OCI-LY7 (cell line): Measurements from ENCODE around the gene CTNNA2. TPM values are rescaled to one million over a fixed set of nuclear protein-coding genes. Genes with fewer than 3 reads are reported as not detected.

ENCODE experiments used
- BruUV-seq: library from RNA; stranded (reverse); fragments of 400-500 nt; replicated peaks from 2 replicates; lab custom pipeline; 2021; lab: Mats Ljungman, UMichigan
- CTCF ChIA-PET: fragments of 300-600 bp; sonication (Branson Sonifier 250); formaldehyde crosslinking; loops from one replicate; lab custom pipeline; 2022; ENCODE audit warnings: antibody characterized with exemption; ENCODE audit not compliant: unreplicated experiment; lab: Charles Lee
- POLR2A ChIA-PET: fragments of 300-600 bp; sonication (Branson Sonifier 250); formaldehyde crosslinking; loops from one replicate; lab custom pipeline; 2022; ENCODE audit warnings: antibody characterized with exemption; lab: Charles Lee
- DNase-seq: peaks from one replicate; pipeline ENCODE4 v3.0.0-alpha.2; 2015; ENCODE audit warnings: low spot score
- H2AFZ ChIP-seq: fragments of 200-600 bp; sonication (generic), shearing (Covaris generic); 2 replicates; pipeline ENCODE4 v1.6.1; 2014; ENCODE audit warnings: mild to moderate bottlenecking, antibody characterized with exemption, low read length, moderate library complexity
- H3K27ac ChIP-seq: fragments of 200-600 bp; sonication (generic); 2 replicates; pipeline ENCODE4 v1.5.1; 2014; ENCODE audit warnings: mixed run types, low read depth, mild to moderate bottlenecking, moderate library complexity, low read length, inconsistent platforms; ENCODE audit not compliant: poor library complexity, severe bottlenecking
- H3K36me3 ChIP-seq: fragments of 200-600 bp; sonication (generic); 2 replicates; pipeline ENCODE4 v1.6.1; 2014; ENCODE audit warnings: mild to moderate bottlenecking, antibody characterized with exemption, low read length, moderate library complexity, mixed read lengths; ENCODE audit not compliant: insufficient read depth
- H3K4me1 ChIP-seq: fragments of 200-600 bp; sonication (generic); 2 replicates; pipeline ENCODE4 v1.5.1; 2014; ENCODE audit warnings: mild to moderate bottlenecking, low read length; ENCODE audit not compliant: insufficient read depth, poor library complexity, severe bottlenecking
- H3K4me2 ChIP-seq: fragments of 200-600 bp; sonication (generic); 2 replicates; pipeline ENCODE4 v1.6.1; 2014; ENCODE audit warnings: mild to moderate bottlenecking, low read length
- H3K4me3 ChIP-seq: fragments of 200-600 bp; sonication (generic); 2 replicates; pipeline ENCODE4 v1.5.1; 2014; ENCODE audit warnings: mild to moderate bottlenecking, low read depth, low read length; ENCODE audit not compliant: poor library complexity, severe bottlenecking
- H3K79me2 ChIP-seq: fragments of 200-600 bp; sonication (generic); 2 replicates; pipeline ENCODE4 v1.6.1; 2016; ENCODE audit warnings: low read depth, mild to moderate bottlenecking, low read length, moderate library complexity, mixed read lengths; ENCODE audit not compliant: insufficient read depth
- H3K9me2 ChIP-seq: fragments of 200-600 bp; sonication (generic); 2 replicates; pipeline ENCODE4 v1.6.1; 2016; ENCODE audit warnings: mild to moderate bottlenecking, low read length, mixed read lengths; ENCODE audit not compliant: insufficient read depth
- H3K9me3 ChIP-seq: fragments of 200-600 bp; sonication (generic); 2 replicates; pipeline ENCODE4 v1.6.1; 2014; ENCODE audit warnings: mild to moderate bottlenecking, mixed run types, low read length, mixed read lengths
- H4K20me1 ChIP-seq: fragments of 200-600 bp; sonication (generic); 2 replicates; pipeline ENCODE4 v1.6.1; 2014; ENCODE audit warnings: mild to moderate bottlenecking, antibody characterized with exemption, low read length, moderate library complexity, mixed read lengths; ENCODE audit not compliant: insufficient read depth
- EZH2phosphoT487 ChIP-seq: fragments of 200-600 bp; sonication (generic); IDR thresholded peaks from 2 replicates; pipeline ENCODE4 v1.6.1; 2018; ENCODE audit warnings: low read depth, borderline replicate concordance, mild to moderate bottlenecking, mixed run types, antibody characterized with exemption, low read length, moderate library complexity, mixed read lengths
- intact Hi-C: fragments of 100-400 bp; cut with micrococcal nuclease; formaldehyde crosslinking; loops from one replicate; pipeline ENCODE4 v1.10.0; 2022; ENCODE audit not compliant: unreplicated experiment
- total RNA-seq, 2 experiments: library from RNA; depleted of rRNA in 1 of 2; stranded (reverse); fragments of >200 nt in 1 of 2; shearing (Covaris generic) in 1 of 2; gene quantifications; 2 replicates each; pipeline ENCODE4 v1.2.3, GENCODE V29; 2014 to 2022
- TF ChIP-seq, protein P1 (sequence below): fragments of 200-600 bp; sonication (generic); conservative IDR thresholded peaks from 2 replicates; pipeline ENCODE4 v1.5.1; 2014; ENCODE audit warnings: mild to moderate bottlenecking, antibody characterized with exemption, low read length, moderate library complexity, mixed read lengths

Gene CTNNA2
- total RNA-seq, 2 experiments from 2014 or later: 0.19 to 2.7 TPM

DNA sequence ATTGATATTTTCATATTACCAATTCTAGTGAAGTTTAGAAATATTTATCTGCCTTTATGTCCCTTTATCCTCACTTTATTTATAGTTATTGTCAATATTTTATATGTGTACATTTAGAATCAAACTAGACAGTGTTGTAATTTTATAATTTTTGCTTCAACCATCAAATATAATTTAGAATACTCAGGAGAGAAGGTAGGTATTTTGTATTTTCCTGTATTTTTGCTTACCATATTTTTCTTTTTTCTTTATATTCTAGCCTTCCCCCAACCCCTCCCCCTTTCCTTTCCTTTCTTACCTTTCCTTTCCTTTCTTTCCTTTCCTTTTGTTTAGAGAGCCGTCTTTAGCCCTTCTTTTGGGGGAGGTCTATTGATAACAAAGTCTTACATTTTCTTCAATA is 651.5 kb downstream of the CTNNA2 start:
- H3K4me2 ChIP-seq: no peak overlapping the region
- H3K79me2 ChIP-seq: no peaks in the 10 kb centered on the region
- no peaks in the 10 kb centered on the region for H3K36me3 ChIP-seq
- H4K20me1 ChIP-seq: no peaks in the 10 kb centered on the region
- no TSS peak for BruUV-seq
- H3K27ac ChIP-seq: no peak overlapping the region
- CTCF ChIA-PET: no interaction called here
- no peak for DNase-seq
- no peaks in the 10 kb centered on the region for H3K9me3 ChIP-seq
- no peak overlapping the region for H3K4me3 ChIP-seq
- intact Hi-C loops: no loop called here
- no peak for TF ChIP-seq EZH2phosphoT487
- TF ChIP-seq, protein P1, sequence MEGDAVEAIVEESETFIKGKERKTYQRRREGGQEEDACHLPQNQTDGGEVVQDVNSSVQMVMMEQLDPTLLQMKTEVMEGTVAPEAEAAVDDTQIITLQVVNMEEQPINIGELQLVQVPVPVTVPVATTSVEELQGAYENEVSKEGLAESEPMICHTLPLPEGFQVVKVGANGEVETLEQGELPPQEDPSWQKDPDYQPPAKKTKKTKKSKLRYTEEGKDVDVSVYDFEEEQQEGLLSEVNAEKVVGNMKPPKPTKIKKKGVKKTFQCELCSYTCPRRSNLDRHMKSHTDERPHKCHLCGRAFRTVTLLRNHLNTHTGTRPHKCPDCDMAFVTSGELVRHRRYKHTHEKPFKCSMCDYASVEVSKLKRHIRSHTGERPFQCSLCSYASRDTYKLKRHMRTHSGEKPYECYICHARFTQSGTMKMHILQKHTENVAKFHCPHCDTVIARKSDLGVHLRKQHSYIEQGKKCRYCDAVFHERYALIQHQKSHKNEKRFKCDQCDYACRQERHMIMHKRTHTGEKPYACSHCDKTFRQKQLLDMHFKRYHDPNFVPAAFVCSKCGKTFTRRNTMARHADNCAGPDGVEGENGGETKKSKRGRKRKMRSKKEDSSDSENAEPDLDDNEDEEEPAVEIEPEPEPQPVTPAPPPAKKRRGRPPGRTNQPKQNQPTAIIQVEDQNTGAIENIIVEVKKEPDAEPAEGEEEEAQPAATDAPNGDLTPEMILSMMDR: no peak
- no peak overlapping the region for H2AFZ ChIP-seq
- no peaks in the 10 kb centered on the region for H3K9me2 ChIP-seq
- POLR2A ChIA-PET: no interaction called here
- H3K4me1 ChIP-seq: no peaks in the 10 kb centered on the region

DNA sequence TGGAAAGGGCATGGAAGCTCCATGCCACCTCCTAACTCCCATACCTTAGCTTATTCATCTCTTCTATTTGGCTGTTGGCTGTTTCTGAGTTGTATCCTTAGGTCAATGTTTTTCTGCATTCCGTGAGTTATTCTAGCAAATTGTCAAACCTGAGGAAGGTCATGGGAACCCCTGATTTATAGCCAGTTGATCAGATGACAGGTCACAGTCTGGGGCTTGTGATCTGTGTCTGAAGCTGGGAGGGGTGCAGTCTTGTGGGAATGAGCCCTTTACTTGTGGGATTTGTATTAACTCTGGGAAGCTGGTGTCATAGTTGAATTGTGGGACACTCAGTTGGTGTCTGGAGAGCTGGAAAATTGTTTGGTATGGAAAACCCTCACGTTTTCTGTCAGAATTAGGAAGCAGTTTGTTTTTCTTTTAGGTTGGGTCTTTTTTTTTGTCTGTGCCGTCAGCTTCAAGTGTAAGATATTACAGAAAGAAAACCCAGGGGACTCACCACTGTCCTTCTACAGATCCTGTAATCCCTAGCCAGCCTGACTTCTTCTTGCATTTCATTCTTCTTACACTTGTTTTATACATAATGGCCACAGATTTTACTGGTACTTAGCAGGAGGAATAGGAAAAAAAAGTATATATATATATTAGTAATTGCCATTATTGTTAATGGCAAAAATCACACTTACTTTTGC is 653.8 kb downstream of the CTNNA2 start:
- Histone ChIP-seq H3K4me2 (no peak overlapping the region), H3K79me2 (no peaks in the 10 kb centered on the region), H2AFZ (no peak overlapping the region), H3K36me3 (no peaks in the 10 kb centered on the region), H3K4me1 (no peaks in the 10 kb centered on the region), H3K4me3 (no peak overlapping the region), H3K9me3 (no peaks in the 10 kb centered on the region), H3K27ac (no peak overlapping the region), H3K9me2 (no peaks in the 10 kb centered on the region), H4K20me1 (no peaks in the 10 kb centered on the region)
- no peak for TF ChIP-seq EZH2phosphoT487
- TF ChIP-seq, protein P1: no peak
- CTCF ChIA-PET: no interaction called here
- POLR2A ChIA-PET: interaction anchor here (0.6 to 1.0 kb wide), 3 partner anchors 12 to 83 kb away, joined by 3 to 4 read pairs (median 3); no protein-coding TSS in a partner anchor
- intact Hi-C loops: no loop called here
- no TSS peak for BruUV-seq
- DNase-seq: no peak

DNA sequence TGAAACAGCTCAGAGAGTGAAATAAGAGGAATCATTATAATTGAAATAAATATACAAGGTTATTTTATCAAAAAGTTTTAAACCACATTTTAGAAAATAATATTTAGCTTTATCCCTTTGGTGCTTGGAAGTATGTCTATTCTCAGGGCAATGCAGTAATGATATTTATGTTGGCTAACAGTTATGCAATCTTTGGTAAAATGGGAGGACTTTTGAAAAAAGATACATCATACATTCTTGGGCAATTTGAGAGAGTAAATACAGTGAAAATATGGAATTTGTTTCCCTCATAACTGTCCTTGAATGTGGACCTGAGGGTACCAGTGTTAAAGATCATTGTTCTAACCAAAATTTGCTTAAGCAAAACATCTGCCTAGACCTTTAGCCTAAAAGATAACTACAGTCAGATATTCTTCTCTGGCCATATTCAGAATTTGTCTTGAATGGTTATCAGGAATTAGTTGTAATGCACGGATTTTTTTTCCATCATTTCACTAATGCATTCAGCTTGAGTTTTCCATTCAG is 654.5 kb downstream of the CTNNA2 start:
- Histone ChIP-seq H2AFZ (no peak overlapping the region), H3K4me3 (no peak overlapping the region), H3K4me2 (no peak overlapping the region), H3K79me2 (no peaks in the 10 kb centered on the region), H3K9me3 (no peaks in the 10 kb centered on the region), H3K4me1 (no peaks in the 10 kb centered on the region), H3K9me2 (no peaks in the 10 kb centered on the region), H4K20me1 (no peaks in the 10 kb centered on the region), H3K36me3 (no peaks in the 10 kb centered on the region), H3K27ac (no peak overlapping the region)
- TF ChIP-seq EZH2phosphoT487: no peak
- TF ChIP-seq, protein P1: no peak
- BruUV-seq: no TSS peak
- intact Hi-C loops: no loop called here
- ChIA-PET POLR2A (interaction anchor here (0.6 to 1.0 kb wide), 4 partner anchors 13 to 1084 kb away, joined by 3 to 4 read pairs (median 3); no protein-coding TSS in a partner anchor), CTCF (no interaction called here)
- no peak for DNase-seq
